ENCODE measurements around the gene COX7B.

Gene COX7B

DNA sequence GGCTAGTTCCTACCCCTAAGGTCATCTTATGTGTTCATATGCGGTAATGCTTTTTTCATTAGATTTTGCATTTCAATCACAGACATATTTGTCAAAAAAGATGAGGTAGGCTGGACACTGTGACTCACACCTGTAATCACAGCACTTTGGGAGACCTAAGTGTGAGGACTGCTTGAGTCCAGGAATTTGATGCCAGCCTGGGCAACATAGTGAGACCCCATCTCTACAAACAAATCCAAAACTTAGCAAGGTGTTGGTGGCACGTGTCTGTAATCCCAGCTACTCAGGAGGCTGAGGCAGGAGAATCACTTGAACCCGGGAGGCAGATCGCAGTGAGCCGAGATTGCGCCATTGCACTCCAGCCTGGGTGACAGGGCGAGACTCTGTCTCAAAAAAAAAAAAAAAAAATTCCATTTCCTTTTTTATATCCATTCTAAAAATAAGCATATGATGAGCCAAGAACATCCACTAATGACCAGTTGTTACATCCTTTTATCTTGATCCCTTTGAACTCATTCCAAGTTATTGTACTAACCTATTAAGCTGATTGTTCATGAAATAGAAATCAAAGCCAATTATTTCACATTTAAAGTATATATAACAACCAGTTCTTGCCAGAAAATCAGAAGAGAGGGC, 46.8 kb downstream of the COX7B start:
- DNase-seq = no peak

GRCh38 chrX:77946571-77946970, 47.3 kb downstream of the COX7B start:
- DNase-seq = no peak

- no peak for DNase-seq
Measured at GRCh38 chrX:77949840-77950239, 50.6 kb downstream of the COX7B start.

GRCh38 chrX:77952173-77952572, 52.9 kb downstream of the COX7B start:
- DNase-seq = no peak

DNA sequence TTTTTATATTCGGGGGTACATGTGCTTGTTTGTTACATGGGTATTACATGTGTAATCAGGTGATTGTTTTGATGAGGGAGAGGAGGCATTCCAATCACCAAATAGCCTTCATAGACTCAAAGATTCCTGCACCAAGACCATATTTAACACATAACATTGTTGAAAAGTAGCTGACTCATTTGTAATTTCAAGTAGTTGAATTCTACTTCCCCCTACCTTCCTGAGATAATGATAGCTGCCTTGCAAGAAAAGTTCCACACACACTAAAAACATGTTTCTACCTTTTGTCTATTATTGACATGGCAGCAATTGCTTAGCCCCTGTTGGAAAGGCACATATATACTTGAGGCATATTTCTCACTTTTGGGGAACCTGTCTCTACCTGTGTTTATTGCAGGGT, 54.0 kb downstream of the COX7B start:
- no peak for DNase-seq

- DNase-seq = no peak
Measured at GRCh38 chrX:77953708-77954107, 54.4 kb downstream of the COX7B start.
